ENCODE data around the gene FXYD4. TPM values are rescaled to one million over a fixed set of nuclear protein-coding genes. Genes with fewer than 3 reads are reported as not detected.

FXYD4 gene
- total and polyA plus RNA-seq, 2 of the 8 experiments (the other 6 are each of a cell fraction or from before 2014, with no cell fraction given) = not detected

GRCh38 chr10:43386981-43387677 is 15.7 kb downstream of the FXYD4 start:
- TF ChIP-seq TBP (IDR thresholded peaks at IDR 0.05; ENCODE audit: low read depth, low read length) = no peak
- TF ChIP-seq POLR2AphosphoS5 (IDR thresholded peaks at IDR 0.05; ENCODE audit: low read depth, low read length) = peak; percentile 61
- peak in 1 of 2 experiments; percentile 45; a peak in 1 of 3 replicates for TF ChIP-seq POLR2A (IDR thresholded peaks at IDR 0.05; ENCODE audit: control extremely low read depth in 1 of 2, low read depth in 2 of 2, low read length in 2 of 2)
- no peak overlapping the region for H3K56ac ChIP-seq (replicated peaks; ENCODE audit: insufficient read length, low read depth, low read length)
- no peak overlapping the region for H2BK5ac ChIP-seq (ENCODE audit: low read depth, low read length)
- no peaks in the 10 kb centered on the region; a peak in 1 of 7 replicates for H3K4me1 ChIP-seq (replicated peaks in 1 of 4; ENCODE audit: control insufficient read depth in 3 of 4, insufficient read depth in 4 of 4, low read length in 3 of 4)
- H3K27ac ChIP-seq (ENCODE audit: low read depth, low read length) = no peak overlapping the region
- H3K14ac ChIP-seq (ENCODE audit: insufficient read length) = no peak overlapping the region
- peaks cover 33 to 36% of the 10 kb centered on the region in 2 experiments for H4K20me1 ChIP-seq (replicated peaks in 1 of 2; ENCODE audit: control insufficient read depth in 1 of 2, insufficient read depth in 2 of 2, low read length in 2 of 2)
- peaks cover 15% of the 10 kb centered on the region for H3K79me1 ChIP-seq (ENCODE audit: low read depth, low read length)
- no peak overlapping the region for H4K91ac ChIP-seq (replicated peaks; ENCODE audit: insufficient read length, low read length)
- no peak overlapping the region for H4K5ac ChIP-seq (ENCODE audit: insufficient read length, low read depth, low read length)
- no peak overlapping the region for H3K23ac ChIP-seq (ENCODE audit: insufficient read length)
- H3K9ac ChIP-seq (replicated peaks in 1 of 4; ENCODE audit: extremely low read depth in 1 of 4, low read depth in 3 of 4, low read length in 3 of 4) = no peak overlapping the region
- DNase-seq (ENCODE audit: low read depth in 1 of 2, low spot score in 2 of 2) (no peak), FAIRE-seq (no peak)
- no peak overlapping the region for H3K4me3 ChIP-seq (ENCODE audit: extremely low read depth in 1 of 4, insufficient read depth in 2 of 4, low read depth in 3 of 4, low read length in 4 of 4)
- H2AFZ ChIP-seq (ENCODE audit: low read length) = no peak overlapping the region
- no peak overlapping the region for H3K4ac ChIP-seq (replicated peaks; ENCODE audit: insufficient read length, low read depth, low read length)
- no peaks in the 10 kb centered on the region; the same call in 1 of the 2 replicates for H3K23me2 ChIP-seq (ENCODE audit: low read depth, low read length)
- peaks cover 36 to 66% (median 57%) of the 10 kb centered on the region in 4 experiments for H3K36me3 ChIP-seq (ENCODE audit: control insufficient read depth in 2 of 4, insufficient read depth in 4 of 4, low read length in 3 of 4)
- no peak overlapping the region for H2BK15ac ChIP-seq (ENCODE audit: low read length)
- POLR2A ChIA-PET (ENCODE audit: partially characterized antibody) = interaction anchor here (1.3 to 7.5 kb wide), 3 partner anchors 10 to 20 kb away, joined by 4 to 112 read pairs (median 6); no protein-coding TSS in a partner anchor
- no peak overlapping the region for H3K4me2 ChIP-seq (ENCODE audit: insufficient read depth in 1 of 2, low read depth in 2 of 2, low read length in 2 of 2)
- H2BK20ac ChIP-seq (ENCODE audit: low read length) = no peak overlapping the region
- WGBS, 2 experiments (ENCODE audit: extremely low coverage in 1 of 2, insufficient coverage in 1 of 2, insufficient read length in 1 of 2, insufficient replicate concordance in 2 of 2, low coverage in 1 of 2, low lambda C conversion rate in 2 of 2, missing lambda C conversion rate in 1 of 2) = 97% methylated on average over 29 of the region's 29 CpGs; no CpG with 5 or more reads in 1 of the 2 experiments
- CTCF ChIA-PET (ENCODE audit: partially characterized antibody) = interaction anchor here (1.0 to 1.4 kb wide), 4 partner anchors 15 to 95 kb away, joined by 3 to 5 read pairs (median 4); no protein-coding TSS in a partner anchor
- H3K79me2 ChIP-seq (ENCODE audit: control insufficient read depth in 1 of 2, insufficient read depth in 2 of 2, low read length in 2 of 2) = peaks cover 12 to 43% of the 10 kb centered on the region in 2 experiments
- H2BK120ac ChIP-seq (replicated peaks; ENCODE audit: low read depth, low read length) = no peak overlapping the region
- H2AK5ac ChIP-seq (ENCODE audit: low read depth, low read length) = no peak overlapping the region
- no peak overlapping the region for H3K18ac ChIP-seq (ENCODE audit: extremely low read depth, low read length)
- H2BK12ac ChIP-seq (ENCODE audit: low read depth, low read length) = no peak overlapping the region
- no peaks in the 10 kb centered on the region for H3K27me3 ChIP-seq (replicated peaks in 1 of 4; ENCODE audit: control insufficient read depth in 3 of 4, extremely low read depth in 1 of 4, insufficient read depth in 3 of 4, low read length in 3 of 4)
- H3K9me3 ChIP-seq (ENCODE audit: insufficient read depth in 2 of 2, low read depth in 1 of 2, low read length in 1 of 2) = no peaks in the 10 kb centered on the region
- H4K8ac ChIP-seq (ENCODE audit: extremely low read depth, insufficient read depth, low read length) = peak overlapping the region; percentile 9; the same call in 1 of the 2 replicates

All from H1 (cell line).